Uterus (tissue), 2 donors: ENCODE results near the gene ST6GAL2.

Experiments
- POLR2A ChIP-seq, 2 donors: fragments of 450-650 bp; IDR thresholded peaks; one replicate each; pipeline ENCODE4 v1.6.1; 2016; ENCODE audit warnings: antibody characterized with exemption in 2 of 2, mild to moderate bottlenecking in 1 of 2, moderate library complexity in 1 of 2
- TF ChIP-seq, protein P1 (sequence below), 4 experiments: fragments of 200-600 bp in 2 of 4; fragments of 450-650 bp in 2 of 4; sonication (generic) in 2 of 4; IDR thresholded peaks; one replicate each; pipeline ENCODE4 v1.5.1; 2016 to 2019; ENCODE audit warnings: antibody characterized with exemption in 4 of 4, mild to moderate bottlenecking in 2 of 4, moderate library complexity in 1 of 4

DNA sequence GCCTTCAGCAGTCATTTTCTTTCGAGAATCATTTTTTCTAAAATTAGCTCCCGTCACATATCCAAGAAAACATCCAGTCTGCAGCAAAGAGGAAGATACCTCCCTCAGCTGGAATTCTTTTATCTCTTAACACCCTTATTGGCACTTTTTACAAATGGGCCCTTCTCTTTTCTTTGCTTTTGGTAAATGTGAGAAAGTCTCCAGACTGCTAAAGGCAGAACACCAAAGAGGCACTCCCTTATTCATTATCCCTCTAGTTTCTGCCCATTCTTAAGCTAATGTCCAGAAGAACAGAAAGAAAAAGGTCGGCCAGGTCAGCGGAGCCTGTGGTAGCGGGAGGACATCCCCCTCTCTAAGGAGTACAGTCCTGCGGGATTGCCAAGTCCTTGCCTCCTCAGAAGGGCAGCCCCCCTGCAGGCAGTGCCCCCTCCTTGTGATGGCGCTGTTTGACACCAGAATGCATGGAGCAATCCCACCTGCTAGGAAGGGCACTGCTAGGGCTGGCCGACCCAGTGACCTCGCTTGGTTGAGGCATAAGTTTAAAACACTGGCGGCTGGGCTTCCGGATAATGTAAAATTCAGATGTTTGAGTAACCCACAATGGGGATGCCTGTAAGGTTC, 34.0 kb downstream of the ST6GAL2 start:
- TF ChIP-seq, protein P1, sequence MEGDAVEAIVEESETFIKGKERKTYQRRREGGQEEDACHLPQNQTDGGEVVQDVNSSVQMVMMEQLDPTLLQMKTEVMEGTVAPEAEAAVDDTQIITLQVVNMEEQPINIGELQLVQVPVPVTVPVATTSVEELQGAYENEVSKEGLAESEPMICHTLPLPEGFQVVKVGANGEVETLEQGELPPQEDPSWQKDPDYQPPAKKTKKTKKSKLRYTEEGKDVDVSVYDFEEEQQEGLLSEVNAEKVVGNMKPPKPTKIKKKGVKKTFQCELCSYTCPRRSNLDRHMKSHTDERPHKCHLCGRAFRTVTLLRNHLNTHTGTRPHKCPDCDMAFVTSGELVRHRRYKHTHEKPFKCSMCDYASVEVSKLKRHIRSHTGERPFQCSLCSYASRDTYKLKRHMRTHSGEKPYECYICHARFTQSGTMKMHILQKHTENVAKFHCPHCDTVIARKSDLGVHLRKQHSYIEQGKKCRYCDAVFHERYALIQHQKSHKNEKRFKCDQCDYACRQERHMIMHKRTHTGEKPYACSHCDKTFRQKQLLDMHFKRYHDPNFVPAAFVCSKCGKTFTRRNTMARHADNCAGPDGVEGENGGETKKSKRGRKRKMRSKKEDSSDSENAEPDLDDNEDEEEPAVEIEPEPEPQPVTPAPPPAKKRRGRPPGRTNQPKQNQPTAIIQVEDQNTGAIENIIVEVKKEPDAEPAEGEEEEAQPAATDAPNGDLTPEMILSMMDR (IDR thresholded peaks at IDR 0.05): no peak
- TF ChIP-seq POLR2A (IDR thresholded peaks at IDR 0.05): no peak
